Body of pancreas (tissue), 4 donors: ENCODE data around the gene WDPCP. TPM values are rescaled to one million over a fixed set of nuclear protein-coding genes. Genes with fewer than 3 reads are reported as not detected.
"Not testable (repeated sequence)": the region's sequence is repeated elsewhere in the genome, so short reads cannot be mapped to it uniquely, and the experiment has no call there.

Source experiments
- ATAC-seq: fragments of 150-250 bp; one replicate; pipeline ENCODE4 v1.9.1; 2016
- DNase-seq, 4 donors: peaks; one replicate each; pipeline ENCODE4 v3.0.0-alpha.2; 2019
- H3K27ac ChIP-seq, 4 donors: fragments of 200-600 bp; sonication (generic); 1 replicate in 3 of 4; 2 replicates in 1 of 4; pipeline versions ENCODE4 v1.5.1 to v1.6.1; 2016 to 2019; ENCODE audit warnings: mild to moderate bottlenecking in 1 of 4, mixed read lengths in 1 of 4, moderate library complexity in 1 of 4
- H3K27me3 ChIP-seq, 2 donors: fragments of 200-600 bp; sonication (generic); one replicate each; pipeline ENCODE4 v1.6.0; 2016; ENCODE audit warnings: mild to moderate bottlenecking in 1 of 2
- H3K36me3 ChIP-seq, 2 donors: fragments of 200-600 bp; sonication (generic); replicated peaks in 1 of 2; 2 replicates each; pipeline ENCODE4 v1.5.1; 2016; ENCODE audit warnings: low read depth in 2 of 2; ENCODE audit not compliant: insufficient read depth in 1 of 2
- H3K4me1 ChIP-seq: fragments of 200-600 bp; sonication (generic); one replicate; pipeline ENCODE4 v1.6.0; 2016
- H3K4me3 ChIP-seq, 2 donors: fragments of 200-600 bp; sonication (generic); 1 replicate in 1 of 2; 2 replicates in 1 of 2; pipeline ENCODE4 v1.5.1; 2016 to 2019
- H3K9me3 ChIP-seq, 3 donors: fragments of 200-600 bp; sonication (generic); 1 replicate in 2 of 3; 2 replicates in 1 of 3; pipeline ENCODE4 v1.5.1; 2016
- CTCF ChIP-seq, 7 experiments: fragments of 450-650 bp in 4 of 7; fragments of 200-600 bp in 3 of 7; sonication (generic) in 3 of 7; IDR thresholded peaks; one replicate each; pipeline ENCODE4 v1.5.1; 2016 to 2019; ENCODE audit warnings: antibody characterized with exemption in 7 of 7
- POLR2A ChIP-seq, 3 donors: fragments of 450-650 bp; IDR thresholded peaks; one replicate each; pipeline ENCODE4 v1.6.1; 2016; ENCODE audit warnings: antibody characterized with exemption in 3 of 3, mild to moderate bottlenecking in 2 of 3
- WGBS, 2 donors: methylation state at CpG; one replicate each; pipeline ENCODE4 v1.1.5; 2017; 5-methylcytosine and 5-hydroxymethylcytosine counted together
- intact Hi-C: fragments of 100-400 bp; cut with DNase I; formaldehyde crosslinking; loops from one replicate; pipeline ENCODE4 v1.15.1; 2023
- total RNA-seq, 2 donors: library from RNA; depleted of rRNA; stranded (reverse); fragments of >200 nt; gene quantifications; one replicate each; pipeline ENCODE4 v1.1.0, GENCODE V29; 2016

The WDPCP gene
- total RNA-seq, 2 donors from 2014 or later: 6.9 to 8.3 TPM

- H3K27ac ChIP-seq: no peak overlapping the region
- no peaks in the 10 kb centered on the region for H3K27me3 ChIP-seq
- ATAC-seq (no peak), DNase-seq (no peak)
- TF ChIP-seq POLR2A (IDR thresholded peaks at IDR 0.05): no peak
- no peak for TF ChIP-seq CTCF (IDR thresholded peaks at IDR 0.05)
- intact Hi-C loops: no loop called here
- H3K36me3 ChIP-seq: no peaks in the 10 kb centered on the region
- WGBS, 2 donors: 75 to 86% methylated on average over 2 of the region's 2 CpGs
- no peaks in the 10 kb centered on the region for H3K9me3 ChIP-seq
- H3K4me3 ChIP-seq: no peak overlapping the region
- H3K4me1 ChIP-seq: no peaks in the 10 kb centered on the region
These were observed 16.3 kb downstream of the WDPCP start for GRCh38 chr2:63572001-63572400.

DNA sequence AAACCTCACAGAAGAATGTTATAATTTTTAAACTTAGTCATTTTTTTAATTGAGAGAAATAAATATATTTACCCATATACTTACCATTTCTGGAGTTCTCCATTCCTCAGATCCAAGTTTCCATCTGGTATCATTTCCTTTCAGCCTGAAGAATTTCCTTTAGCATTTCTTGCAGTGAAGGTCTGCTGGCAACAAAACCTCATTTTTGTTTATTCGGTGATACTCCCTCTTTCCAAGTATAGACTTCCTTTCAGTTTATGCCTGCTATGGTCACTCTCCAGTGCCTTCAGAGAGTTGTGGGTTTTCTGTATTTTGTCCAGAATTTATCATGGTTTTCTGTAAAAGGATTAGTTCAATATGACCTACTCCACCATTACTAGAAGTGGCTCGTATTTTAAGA, 17.0 kb downstream of the WDPCP start:
- no peak for DNase-seq
- Histone ChIP-seq H3K4me3 (no peak overlapping the region), H3K4me1 (no peaks in the 10 kb centered on the region), H3K27me3 (no peaks in the 10 kb centered on the region), H3K36me3 (no peaks in the 10 kb centered on the region), H3K9me3 (no peaks in the 10 kb centered on the region), H3K27ac (no peak overlapping the region)
- intact Hi-C loops: no loop called here
- WGBS, 2 donors: 54 to 58% methylated on average over 2 of the region's 2 CpGs
- no peak for ATAC-seq
- TF ChIP-seq POLR2A (IDR thresholded peaks at IDR 0.05) (no peak), CTCF (IDR thresholded peaks at IDR 0.05) (no peak)

- no peak for TF ChIP-seq POLR2A (IDR thresholded peaks at IDR 0.05)
- no peak for TF ChIP-seq CTCF (IDR thresholded peaks at IDR 0.05)
- ATAC-seq: no peak
- intact Hi-C loops: no loop called here
These were observed 18.5 kb downstream of the WDPCP start for GRCh38 chr2:63569740-63570139.

GRCh38 chr2:63562751-63563150, 25.5 kb downstream of the WDPCP start:
- ATAC-seq (no peak), DNase-seq (no peak)
- TF ChIP-seq CTCF (IDR thresholded peaks at IDR 0.05) (no peak), POLR2A (IDR thresholded peaks at IDR 0.05) (no peak)
- Histone ChIP-seq H3K36me3 (no peaks in the 10 kb centered on the region), H3K4me3 (no peak overlapping the region), H3K9me3 (peaks cover 0 to 4% (median 0%) of the 10 kb centered on the region in 3 donors), H3K4me1 (no peaks in the 10 kb centered on the region), H3K27ac (no peak overlapping the region), H3K27me3 (no peaks in the 10 kb centered on the region)
- intact Hi-C loops: no loop called here

More at GRCh38 chr2:63569740-63570139, 18.5 kb downstream of the WDPCP start:
- Histone ChIP-seq H3K4me1 (no peaks in the 10 kb centered on the region), H3K27ac (no peak overlapping the region), H3K9me3 (no peaks in the 10 kb centered on the region), H3K36me3 (no peaks in the 10 kb centered on the region), H3K4me3 (no peak overlapping the region), H3K27me3 (no peaks in the 10 kb centered on the region)
- DNase-seq: no peak

GRCh38 chr2:63558922-63559321, 29.4 kb downstream of the WDPCP start:
- WGBS, 2 donors: 72 to 83% methylated on average over 3 of the region's 3 CpGs
- H3K4me1 ChIP-seq, H3K27ac ChIP-seq, DNase-seq, intact Hi-C loops, H3K4me3 ChIP-seq, ATAC-seq, H3K27me3 ChIP-seq, H3K36me3 ChIP-seq, H3K9me3 ChIP-seq: not testable (repeated sequence)

DNA sequence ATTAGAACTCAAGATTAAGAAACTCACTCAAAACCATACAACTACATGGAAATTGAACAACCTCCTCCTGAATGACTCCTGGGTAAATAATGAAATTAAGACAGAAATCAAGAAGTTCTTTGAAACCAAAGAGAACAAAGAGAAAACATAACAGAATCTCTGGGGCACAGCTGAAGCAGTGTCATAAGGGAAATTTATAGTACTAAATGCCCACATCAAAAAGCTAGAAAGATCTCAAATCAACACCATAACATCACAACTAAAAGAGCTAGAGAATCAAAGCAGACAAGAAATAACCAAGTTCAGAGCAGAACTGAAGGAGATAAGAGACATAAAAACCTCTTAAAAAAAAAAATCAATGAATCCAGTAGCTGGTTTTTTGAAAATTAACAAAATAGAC, 30.5 kb downstream of the WDPCP start:
- H3K27ac ChIP-seq, H3K9me3 ChIP-seq, intact Hi-C loops, H3K4me3 ChIP-seq, H3K4me1 ChIP-seq, DNase-seq, ATAC-seq, H3K27me3 ChIP-seq, H3K36me3 ChIP-seq: not testable (repeated sequence)
